Stimulated activated CD8-positive, alpha-beta memory T cell treated with anti-CD3 and anti-CD28 coated beads, Interleukin-15, amount 100 ng/mL, for 24 hours (primary cell): Measurements from ENCODE around the gene ZNF627.
"Not testable (repeated sequence)": the region's sequence is repeated elsewhere in the genome, so short reads cannot be mapped to it uniquely, and the experiment has no call there.

ENCODE experiments used
- DNase-seq: peaks from one replicate; pipeline ENCODE4 v3.0.0-alpha.2; 2020; ENCODE audit warnings: low read depth

ZNF627 gene

DNA sequence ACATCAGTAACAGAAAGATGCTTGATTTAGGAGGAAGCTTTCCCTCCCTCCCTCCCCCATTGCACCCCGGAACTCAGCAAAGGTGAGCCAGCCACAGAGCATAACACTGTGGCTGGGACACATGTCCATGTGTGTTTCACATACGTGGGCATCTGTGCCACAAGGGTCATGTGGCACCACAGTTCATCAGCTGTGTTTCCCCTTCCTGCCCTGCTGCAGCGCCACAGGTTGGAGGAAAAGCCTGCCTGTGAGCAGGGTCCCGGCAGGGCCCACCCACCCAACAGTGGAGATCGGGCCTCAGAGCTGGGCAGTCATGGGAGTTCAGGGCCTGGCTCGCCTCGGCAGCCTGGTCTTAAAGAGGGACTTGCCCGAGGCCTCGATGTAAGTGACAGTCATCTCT lies 22.6 kb upstream of the ZNF627 start:
- no peak for DNase-seq

DNA sequence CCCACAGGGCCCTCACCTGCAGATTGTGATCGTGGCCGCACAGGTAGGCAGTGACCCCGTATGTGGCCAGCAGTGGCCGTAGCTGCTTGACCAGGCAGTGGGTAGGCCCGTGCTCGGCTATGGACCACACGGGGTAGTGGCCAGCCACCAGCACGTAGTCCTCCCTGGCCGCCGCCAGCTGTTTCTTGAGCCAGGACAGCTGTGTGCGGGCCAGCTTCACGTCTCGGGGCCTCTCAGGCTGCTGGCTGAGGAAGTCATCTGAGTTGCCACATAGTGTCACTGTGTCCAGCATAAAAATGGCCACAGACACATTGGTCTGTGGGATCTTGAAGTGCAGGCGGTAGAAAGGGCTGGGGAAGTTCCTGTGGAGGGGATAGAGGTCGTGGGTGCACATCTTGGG lies 21.1 kb upstream of the ZNF627 start:
- no peak for DNase-seq

DNA sequence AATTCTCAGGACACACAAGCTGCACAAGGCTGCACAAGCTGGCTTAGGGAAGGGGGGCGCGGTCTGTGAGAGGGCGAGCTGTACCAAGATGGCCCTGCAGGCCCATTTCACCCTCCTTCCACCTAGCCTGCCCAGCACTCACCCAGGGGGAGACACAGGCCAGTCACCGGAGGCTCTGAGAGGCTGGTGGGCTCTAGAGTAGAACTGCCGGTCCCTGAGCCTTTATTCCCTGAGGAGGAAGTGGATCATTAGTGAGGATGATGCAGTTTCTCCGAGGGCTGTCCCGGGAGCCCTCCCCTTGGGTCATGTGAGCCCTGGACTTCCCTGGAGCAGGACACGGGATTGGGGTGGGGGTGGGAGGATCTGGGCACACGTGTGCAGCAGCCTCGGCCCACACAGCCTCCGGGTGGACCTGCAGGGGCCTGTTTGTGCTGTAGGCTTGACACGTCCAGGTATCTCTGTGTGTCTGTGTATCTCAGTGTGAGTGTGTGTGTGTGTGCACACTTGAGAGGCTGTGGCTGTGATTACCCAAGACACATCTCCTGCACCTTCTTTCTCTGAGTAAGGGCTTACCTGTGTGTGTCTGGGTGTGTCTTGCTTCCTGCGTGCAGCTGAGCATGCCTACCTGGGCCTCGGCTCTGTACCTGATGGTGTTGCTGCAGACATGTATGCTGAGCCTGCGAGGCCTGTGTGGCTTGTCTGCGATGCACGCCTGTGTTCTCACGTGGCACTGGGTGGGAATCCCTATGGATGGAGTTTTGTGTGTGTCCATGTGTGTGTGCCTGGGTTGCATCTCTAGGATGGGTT lies 19.6 kb upstream of the ZNF627 start, which contains the start of gene ACP5:
Gene ACP5 (minus strand): TSS at position 195 of the 807 bp plus-strand sequence. CDS start 328 bp downstream, outside the sequence.
- DNase-seq = no peak

DNA sequence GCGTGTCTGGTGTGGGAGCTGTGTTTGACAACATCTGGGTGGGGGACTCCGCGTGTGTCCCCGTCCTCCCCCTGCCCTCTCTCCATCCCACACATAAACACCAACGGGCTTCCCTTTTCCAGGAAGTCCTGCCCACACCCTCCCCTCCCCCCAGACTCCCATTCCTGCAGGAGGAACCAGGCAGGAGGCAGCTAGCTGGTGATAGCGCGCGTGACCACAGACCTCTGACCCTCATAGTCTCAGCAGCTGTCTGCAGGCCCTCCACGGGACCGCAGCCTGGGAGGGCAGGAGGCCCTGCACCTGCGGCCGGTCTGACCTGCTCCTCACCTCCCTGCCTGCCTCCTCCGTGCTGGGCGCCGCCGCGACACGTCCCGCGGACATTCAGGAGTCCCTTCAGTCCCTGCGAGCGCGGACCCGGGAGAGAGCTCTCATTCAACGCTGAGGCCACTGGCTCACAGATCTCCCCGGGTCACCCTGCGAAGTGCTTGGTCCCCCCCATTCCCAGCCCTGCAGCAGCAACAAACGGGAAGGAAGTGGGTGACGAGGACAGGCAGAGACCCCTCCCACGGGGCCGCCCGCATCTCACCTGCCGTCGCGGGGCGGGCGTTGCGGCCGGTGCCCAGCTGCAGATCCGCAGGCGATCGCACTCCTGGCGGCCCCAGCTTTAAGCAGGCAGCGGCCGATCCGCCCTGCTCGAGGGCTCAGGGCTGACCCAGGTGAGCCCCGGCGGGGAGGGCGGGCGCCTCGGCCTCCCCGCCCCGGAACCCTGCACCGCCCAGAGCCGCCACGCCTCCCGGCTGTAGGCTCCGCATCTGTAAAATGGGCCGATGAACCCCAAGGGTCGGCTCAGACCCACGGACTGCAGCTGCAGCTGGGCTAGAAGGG lies 18.8 kb upstream of the ZNF627 start:
- no peak for DNase-seq

DNA sequence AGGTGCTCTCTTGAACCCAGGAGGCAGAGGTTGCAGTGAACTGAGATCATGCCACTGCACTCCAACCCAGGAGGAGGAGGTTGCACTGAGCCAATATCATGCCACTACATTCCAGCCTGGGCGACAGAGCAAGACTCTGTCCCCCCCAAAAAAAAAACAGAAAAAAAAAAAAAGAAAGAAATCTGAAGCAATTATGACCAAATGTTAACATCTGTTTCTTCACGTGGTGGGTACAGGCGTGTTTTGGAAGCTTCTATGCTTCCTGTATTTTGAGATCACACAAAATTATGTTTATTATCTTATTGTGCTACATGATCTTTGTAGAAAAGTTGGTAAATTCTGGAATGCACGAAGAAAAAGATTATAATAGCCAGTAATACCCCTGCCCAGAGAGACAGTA lies 17.2 kb upstream of the ZNF627 start:
- DNase-seq = no peak

DNA sequence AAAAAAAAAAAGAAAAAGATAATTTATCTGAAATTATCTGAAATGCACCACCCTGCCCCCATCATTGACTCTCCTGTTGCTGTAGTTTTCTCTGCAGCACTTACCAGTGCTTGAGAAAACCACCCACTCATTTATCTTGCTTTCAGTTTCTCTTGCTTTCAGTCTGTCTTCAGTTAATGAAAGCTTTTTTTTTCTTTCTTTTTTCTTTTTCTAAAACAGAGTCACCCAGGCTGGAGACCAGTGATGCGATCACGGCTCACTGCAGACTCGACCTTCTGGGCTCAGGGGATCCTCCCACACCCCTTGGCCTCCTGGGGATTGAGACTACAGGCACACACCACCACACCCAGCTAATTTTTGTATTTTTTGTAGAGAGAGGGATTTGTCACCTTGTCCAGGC lies 15.5 kb upstream of the ZNF627 start:
- no peak for DNase-seq

DNA sequence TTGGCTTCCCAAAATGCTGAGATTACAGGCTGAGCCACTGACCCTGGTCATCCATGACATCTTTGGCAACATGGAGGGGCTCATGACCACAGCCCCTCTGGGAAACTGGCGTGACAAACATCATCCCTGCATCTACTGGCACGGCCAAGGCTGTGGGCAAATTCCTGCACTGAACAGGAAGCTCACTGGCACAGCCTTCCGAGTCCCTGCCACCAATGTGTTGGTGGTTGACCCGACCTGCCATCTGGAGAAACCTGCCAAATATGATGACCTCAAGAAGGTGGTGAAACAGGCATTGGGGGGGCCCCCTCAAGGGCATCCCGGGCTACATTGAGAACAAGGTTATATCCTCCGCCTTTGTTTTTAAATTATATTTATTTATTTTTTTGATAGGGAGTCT lies 11.0 kb upstream of the ZNF627 start:
- DNase-seq = no peak

DNA sequence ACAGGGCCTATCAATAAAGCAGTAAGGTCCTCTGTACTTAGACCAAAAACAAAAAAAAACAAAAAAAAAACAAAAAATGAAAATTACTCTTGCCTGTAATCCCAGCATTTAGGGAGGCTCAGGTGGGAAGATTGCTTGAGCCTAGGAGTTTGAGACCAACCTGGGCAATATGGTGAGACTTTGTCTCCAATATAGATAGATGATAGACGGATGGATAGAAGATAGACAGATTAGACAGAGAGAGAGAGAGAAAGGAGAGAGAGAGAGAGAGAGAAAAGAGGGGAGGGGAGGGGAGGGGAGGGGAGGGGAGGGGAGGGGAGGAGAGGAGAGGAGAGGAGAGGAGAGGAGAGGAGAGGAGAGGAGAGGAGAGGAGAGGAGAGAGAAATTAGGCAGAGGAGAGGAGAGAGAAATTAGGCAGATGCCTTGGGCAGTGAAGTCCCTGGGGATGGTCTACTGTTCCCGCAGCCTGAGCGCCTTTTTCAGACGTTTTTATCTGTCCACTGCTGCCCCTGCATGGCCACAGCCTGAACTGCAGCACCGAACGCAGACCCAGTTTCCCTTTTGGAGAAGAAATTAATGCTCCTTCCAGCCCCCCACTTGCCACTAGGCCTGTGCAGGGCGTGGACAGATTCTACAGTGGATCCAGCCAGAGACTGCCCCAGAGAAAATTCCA lies 9.8 kb upstream of the ZNF627 start:
- DNase-seq = peak; percentile 56

DNA sequence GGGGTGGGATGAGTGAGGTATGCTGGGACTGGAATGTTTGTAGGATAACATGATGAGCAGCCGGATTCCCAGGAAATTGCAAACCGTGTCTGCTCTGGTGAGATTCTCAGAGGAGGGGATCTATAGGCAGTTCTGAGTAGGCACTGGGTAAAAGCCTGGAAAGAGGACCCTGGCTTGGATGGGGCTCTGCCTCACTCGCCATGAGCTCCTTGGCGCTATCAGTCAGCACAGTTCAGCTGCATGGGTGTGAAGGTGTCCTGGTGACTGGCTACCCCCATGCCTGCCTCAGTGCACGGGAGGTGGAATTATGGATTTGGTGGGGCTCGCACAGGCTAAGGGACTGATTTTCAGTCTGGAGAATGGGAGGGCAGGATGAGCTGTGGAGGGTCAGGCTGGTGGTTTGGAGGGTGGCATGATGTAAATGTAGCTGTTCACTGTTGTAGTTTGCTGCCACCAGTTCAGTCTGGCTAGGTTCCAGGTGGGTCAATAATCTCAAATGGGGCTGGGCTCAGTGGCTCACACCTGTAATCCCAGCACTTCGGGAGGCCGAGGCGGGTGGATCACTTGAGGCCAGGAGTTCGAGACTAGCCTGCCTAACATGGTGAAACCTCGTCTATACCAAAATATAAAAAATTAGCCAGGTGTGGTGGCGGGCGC lies 9.2 kb upstream of the ZNF627 start:
- DNase-seq = no peak

DNA sequence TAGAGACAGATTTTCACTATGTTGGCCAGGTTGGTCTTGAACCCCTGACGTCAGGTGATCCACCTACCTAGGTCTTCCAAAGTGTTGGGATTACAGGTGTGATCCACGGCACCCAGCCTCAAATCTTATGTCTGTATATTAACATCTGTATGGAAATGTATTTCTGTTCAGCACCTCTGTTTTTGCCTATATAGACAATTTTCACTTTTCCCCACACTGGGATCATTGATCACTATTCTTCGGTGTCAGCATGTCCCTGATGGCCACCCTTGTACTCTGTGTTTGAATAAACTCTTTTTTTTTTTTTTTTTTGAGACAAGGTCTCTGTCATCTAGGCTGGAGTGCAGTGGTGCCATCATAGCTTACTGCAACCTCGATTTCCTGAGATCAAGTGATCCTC lies 3.2 kb upstream of the ZNF627 start:
- DNase-seq = no peak

DNA sequence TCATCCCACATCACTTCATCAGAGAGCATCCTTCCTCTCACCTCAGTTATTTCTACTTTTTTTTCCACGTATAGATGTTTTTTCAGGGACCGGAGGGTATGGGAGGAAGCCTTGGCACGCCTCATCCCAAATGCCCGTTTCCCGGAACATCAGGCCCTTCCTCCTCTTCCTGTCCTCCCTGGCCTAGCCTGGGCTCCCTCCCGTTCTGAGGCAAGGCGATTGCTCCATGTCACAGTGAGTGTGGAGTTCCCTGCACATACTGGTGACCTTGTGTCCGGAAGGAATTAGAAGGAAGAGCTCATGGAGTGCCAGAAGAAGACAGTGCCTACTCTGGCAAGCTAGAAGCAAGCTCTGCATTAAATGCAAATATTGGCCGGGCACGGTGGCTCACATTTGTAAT lies 1.1 kb upstream of the ZNF627 start:
- DNase-seq = no peak

DNA sequence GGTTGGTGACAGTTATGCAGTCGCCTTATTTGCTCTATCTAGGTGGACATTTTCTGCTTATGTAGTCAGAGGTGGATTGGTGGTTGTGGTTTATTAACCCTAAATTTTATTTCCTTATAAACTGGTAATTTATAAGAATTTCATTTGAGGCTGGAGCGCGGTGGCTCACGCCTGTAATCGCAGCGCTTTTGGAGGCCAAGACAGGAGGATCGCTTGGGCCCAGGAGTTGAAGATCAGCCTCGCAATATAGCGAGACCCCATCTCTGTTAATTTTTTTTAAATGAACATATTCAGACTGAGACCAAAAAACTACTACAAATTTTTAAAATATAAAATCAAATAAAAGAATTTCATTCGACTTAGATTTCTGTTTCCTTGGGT lies 810 bp downstream of the ZNF627 start:
- no peak for DNase-seq

DNA sequence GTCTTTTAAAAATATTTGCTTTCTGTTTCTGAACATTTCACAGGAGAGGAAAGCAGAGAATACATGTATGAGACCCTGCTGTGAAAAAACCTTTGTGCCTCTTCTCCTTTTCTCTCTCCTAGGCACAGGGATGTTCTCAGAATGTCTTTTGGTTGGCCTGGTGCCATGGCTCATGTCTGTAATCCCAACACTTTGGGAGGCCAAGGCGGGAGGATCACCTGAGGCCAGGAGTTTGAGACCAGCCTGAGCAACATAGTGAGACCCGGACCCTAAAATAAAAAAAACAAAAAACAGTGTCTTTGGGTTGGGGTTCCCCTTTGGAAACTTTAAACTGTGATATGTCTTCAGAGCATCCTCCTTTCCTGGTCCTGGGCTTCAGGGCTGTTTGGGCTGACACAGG lies 1.5 kb downstream of the ZNF627 start:
- DNase-seq = no peak

DNA sequence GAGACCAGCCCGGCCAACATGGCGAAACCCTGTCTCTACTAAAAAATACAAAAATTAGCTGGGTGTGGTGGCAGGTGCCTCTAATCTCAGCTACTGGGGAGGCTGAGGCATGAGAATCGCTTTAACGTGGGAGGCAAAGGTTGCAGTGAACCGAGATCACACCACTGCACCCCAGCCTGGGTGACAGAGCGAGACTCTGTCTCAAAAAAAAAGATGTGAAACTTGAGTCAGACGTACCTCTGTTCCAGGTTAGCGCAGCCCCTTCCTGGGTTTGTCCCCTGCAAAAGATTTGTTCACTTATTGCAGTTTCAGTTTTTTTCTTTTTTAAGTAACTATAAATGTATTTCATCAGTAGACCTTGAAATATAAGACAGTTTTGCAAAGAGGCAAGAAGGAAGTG lies 2.4 kb downstream of the ZNF627 start:
- DNase-seq = not testable (repeated sequence)

DNA sequence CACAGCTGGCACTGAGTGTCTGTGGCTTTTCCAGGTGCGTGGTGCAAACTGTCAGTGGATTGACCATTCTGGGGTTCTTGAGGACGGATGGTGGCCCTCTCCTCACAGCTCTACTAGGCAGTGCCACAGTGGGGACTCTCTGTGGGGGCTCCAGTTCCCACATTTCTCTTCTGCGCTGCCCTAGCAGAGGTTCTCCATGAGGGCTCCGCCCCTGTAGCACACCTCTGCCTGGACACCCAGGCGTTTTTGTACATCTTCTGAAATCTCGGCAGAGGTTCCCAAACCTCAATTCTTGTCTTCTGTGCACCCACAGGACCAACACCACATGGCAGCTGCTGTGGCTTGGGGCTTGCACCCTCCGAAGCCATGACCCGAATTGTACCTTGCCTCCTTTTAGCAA lies 9.2 kb downstream of the ZNF627 start:
- DNase-seq = no peak

DNA sequence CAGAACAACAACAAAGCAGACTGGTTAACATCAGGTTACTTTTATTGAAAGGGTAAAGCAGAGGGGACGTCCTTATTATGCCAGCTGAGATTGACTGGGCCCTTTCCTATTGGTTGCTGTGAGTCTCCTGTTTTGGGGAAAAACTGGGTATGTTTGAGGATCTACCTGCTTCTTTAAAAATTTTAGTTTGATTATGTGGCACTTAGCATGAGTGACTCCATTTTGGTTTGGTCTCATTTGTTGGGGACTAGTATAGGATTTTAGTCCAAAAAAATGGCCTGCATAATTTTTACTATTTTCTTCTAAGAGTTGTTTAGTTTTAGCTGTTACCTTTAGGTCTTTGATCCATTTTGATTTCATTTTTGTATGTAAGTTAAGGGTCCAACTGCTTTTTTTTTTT lies 14.4 kb downstream of the ZNF627 start:
- no peak for DNase-seq

DNA sequence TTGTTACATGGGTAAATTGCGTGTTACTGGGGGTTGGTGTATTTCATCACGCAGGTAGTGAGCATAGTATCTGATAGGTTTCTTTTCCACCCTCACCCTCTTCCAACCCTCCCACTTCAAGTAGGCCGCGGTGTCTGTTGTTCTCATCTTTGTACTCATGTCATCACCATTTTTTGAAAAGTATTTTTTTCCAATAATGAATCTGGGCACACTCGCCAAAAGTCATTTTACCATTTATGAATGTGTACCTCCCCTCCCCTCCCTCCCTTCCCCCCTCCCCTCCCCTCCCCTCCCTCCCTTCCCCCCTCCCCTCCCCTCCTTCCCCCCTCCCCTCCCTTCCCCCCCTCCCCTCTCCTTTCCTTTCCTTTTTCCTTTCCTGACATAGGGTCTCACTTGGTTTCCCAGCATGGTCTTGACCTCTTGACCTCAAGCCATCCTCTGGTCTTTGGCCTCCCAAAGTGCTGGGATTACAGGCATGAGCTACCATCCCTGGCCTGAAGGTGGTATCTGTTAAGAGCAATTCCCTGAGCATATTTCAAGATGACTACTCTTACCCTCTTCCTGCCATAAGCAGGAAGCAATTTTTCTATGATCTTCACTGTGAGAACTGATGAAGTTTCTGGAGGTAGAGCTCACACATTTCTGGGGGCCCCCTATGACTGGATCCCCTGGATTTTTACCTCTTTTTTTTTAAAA lies 15.7 kb downstream of the ZNF627 start:
- no peak for DNase-seq

DNA sequence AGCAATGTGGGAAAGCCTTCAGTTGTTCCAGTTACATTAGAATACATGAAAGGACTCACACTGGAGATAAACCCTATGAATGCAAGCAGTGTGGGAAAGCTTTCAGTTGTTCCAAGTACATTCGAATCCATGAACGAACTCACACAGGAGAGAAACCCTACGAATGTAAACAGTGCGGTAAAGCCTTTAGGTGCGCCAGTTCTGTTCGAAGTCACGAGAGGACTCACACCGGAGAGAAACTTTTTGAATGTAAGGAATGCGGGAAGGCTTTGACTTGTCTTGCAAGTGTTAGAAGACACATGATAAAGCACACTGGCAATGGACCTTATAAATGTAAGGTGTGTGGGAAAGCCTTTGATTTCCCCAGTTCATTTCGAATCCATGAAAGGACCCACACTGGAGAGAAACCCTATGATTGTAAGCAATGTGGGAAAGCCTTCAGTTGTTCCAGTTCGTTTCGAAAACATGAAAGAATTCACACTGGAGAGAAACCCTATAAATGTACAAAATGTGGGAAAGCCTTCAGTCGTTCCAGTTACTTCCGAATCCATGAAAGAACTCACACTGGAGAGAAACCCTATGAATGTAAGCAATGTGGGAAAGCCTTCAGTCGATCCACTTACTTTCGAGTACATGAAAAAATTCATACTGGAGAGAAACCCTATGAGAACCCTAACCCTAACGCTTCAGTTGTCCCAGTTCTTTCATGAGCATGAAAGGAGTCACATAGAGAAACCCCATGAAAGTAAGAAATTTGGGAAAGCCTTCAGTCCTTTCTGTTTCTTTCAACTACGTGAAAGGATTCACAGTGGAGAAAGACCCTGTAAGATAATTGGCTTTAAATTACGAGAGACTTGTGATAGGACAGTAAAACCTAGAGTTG lies 20.1 kb downstream of the ZNF627 start:
- DNase-seq = no peak

DNA sequence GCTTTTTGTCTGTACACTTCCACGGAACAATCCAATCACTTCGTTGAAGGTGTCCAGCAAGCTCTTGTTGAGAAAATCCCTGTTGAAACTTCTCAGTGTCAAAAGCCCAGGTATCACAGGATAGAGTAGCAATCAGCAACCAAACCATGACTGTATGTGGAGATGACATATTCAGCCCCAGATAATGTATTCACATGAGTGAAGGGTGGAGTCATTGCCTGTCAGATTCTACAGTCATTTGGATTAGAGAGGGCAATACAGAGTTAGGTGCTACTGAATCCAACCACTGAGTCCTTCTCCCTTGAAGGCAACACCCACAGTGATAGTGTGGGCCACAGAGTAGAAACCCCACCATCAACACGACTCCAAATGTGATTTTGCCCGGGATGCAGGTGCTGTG lies 23.3 kb downstream of the ZNF627 start:
- DNase-seq = no peak

DNA sequence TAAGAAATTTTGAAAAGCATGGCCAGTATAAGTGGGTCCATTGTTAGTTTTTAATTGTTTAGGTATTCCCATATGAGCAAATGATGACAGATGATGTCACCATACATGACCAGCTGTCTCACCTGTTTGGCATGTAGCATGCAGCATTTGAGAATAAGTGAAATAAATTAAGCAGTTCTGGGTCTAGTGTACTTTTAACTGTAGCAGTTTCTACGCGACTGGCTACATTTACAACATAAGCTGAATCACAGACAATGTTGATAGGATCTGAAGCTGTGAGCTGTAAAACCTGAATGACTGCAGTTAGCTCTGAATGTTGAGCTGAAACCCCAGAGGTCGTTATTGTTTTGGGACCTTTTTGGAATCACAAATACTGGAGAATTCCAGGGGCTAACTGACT lies 25.1 kb downstream of the ZNF627 start:
- not testable (repeated sequence) for DNase-seq

DNA sequence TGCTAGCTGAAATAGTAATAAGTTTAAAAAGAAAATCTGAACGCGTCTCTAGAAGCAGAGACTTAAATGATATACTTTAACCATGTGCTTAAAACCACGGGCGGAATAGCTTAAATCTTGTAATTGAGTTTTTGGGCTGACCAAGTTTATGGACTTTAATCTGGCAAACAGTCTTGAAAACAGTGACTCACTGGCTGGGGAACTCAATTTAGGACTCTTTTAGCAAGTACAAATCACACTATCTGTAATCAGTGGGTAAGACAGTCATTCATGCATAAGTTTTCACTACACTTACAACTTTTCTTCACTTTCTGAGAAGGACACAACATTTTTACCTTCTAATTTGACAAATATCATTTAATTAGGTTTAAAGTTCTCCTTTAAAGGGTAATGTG lies 26.8 kb downstream of the ZNF627 start:
- no peak for DNase-seq
